ENCODE measurements around the gene SCYL1.

Gene SCYL1

DNA sequence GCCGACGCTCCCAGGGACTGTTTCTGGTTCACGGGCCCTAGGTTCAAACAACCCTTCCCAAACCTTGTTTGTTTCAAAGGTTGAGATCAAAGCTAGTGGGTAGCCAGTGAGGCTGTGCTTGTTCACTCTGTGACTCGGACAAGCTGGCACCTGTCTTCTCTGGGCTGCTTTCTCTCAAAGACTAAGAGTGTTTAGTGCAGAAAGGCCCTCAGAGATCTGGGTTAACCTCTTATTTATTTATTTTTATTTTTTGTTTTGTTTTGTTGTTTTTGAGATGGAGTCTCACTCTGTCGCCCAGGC is 39.0 kb upstream of the SCYL1 start:
- TF ChIP-seq, protein P1, sequence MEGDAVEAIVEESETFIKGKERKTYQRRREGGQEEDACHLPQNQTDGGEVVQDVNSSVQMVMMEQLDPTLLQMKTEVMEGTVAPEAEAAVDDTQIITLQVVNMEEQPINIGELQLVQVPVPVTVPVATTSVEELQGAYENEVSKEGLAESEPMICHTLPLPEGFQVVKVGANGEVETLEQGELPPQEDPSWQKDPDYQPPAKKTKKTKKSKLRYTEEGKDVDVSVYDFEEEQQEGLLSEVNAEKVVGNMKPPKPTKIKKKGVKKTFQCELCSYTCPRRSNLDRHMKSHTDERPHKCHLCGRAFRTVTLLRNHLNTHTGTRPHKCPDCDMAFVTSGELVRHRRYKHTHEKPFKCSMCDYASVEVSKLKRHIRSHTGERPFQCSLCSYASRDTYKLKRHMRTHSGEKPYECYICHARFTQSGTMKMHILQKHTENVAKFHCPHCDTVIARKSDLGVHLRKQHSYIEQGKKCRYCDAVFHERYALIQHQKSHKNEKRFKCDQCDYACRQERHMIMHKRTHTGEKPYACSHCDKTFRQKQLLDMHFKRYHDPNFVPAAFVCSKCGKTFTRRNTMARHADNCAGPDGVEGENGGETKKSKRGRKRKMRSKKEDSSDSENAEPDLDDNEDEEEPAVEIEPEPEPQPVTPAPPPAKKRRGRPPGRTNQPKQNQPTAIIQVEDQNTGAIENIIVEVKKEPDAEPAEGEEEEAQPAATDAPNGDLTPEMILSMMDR (IDR thresholded peaks at IDR 0.05; ENCODE audit: extremely low read depth, missing control alignments), result no peak
- DNase-seq (ENCODE audit: low spot score), result no peak

GRCh38 chr11:65486570-65487466 is 38.1 kb upstream of the SCYL1 start:
- TF ChIP-seq, protein P1 (IDR thresholded peaks at IDR 0.05; ENCODE audit: extremely low read depth, missing control alignments), result no peak
- DNase-seq (ENCODE audit: low spot score), result no peak

GRCh38 chr11:65487467-65488272 is 37.2 kb upstream of the SCYL1 start:
- DNase-seq (ENCODE audit: low spot score), result peak; percentile 80
- TF ChIP-seq, protein P1 (IDR thresholded peaks at IDR 0.05; ENCODE audit: extremely low read depth, missing control alignments), result no peak

DNA sequence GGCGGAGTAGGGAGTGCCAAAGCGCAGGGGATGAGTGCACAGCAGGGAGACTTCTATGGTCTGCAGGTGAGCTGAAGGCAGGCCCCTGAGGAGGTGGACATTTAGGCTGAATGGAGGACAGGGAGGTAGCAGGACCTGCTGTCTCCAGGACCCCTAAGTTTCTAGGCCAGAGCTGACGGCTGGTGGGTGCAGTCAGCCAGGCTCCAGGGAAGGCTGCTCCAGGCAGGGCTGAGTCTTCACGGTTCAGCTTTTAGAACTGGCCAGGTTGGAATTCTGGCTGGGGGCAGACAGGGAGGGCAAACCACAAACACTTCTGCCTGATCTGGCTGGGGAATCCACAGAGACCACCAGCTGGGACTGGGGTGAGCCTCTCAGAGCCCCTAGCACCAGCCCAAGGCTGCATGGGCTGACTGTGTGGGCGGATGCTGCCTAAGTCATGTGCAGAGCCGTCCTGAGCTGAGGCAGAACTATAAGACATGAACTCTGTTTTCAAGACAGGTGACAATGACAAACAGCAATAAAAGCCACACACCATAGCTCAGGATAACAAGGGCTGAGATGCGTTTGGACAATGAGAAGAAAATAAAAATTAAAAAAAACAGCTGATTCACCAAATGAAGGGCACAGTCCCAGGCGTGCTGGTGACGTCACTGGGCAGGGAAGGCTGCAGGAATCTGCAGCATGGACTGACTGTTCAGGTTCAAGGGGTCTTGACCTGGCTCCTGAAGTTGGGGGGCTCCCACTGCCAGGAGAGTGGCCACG is 36.4 kb upstream of the SCYL1 start:
- no peak for DNase-seq (ENCODE audit: low spot score)
- TF ChIP-seq, protein P1 (IDR thresholded peaks at IDR 0.05; ENCODE audit: extremely low read depth, missing control alignments), result no peak

GRCh38 chr11:65489035-65489705 is 35.7 kb upstream of the SCYL1 start:
- no peak for DNase-seq (ENCODE audit: low spot score)
- TF ChIP-seq, protein P1 (IDR thresholded peaks at IDR 0.05; ENCODE audit: extremely low read depth, missing control alignments), result no peak

DNA sequence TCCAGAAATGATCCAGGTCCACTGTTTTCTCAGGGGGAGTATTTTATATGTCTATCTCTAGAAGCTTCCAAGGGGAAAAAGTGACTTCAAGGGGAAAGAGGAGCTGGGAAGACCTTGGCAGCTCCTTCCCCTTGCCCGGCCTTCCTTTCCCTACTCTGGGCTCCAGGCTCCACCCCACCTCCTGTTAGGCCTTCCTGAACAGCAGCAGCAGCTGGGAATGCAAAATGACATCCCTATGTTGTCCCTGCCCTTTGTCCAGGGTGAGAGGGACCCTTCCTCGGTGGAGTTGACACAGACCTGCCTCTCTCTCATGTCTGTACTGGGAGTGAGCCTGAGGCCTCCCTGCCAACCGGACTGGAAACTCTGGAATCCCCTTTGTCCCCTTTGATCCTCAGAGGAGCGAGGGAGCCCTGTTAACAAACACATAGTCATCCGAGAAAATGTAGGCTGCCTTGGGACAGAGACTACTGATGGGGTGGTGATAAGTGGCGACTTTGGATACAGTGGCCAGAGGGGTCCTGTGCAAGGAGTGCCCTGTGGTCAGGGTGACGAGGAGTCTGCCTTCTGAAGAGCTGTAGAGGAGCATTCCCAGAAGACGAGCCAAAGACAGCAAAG is 35.1 kb upstream of the SCYL1 start:
- DNase-seq (ENCODE audit: low spot score), result no peak
- TF ChIP-seq, protein P1 (IDR thresholded peaks at IDR 0.05; ENCODE audit: extremely low read depth, missing control alignments), result no peak

All from GM20000 (cell line).